HG02938 (cell line): Measurements from ENCODE around the gene DACH2.
"Not testable (repeated sequence)": the region's sequence is repeated elsewhere in the genome, so short reads cannot be mapped to it uniquely, and the experiment has no call there.

Source experiments
- ATAC-seq: cut with Tn5 transposase; IDR thresholded peaks from one replicate; pipeline ENCODE4 v1.9.1; 2021; ENCODE audit warnings: mild to moderate bottlenecking, moderate library complexity; ENCODE audit not compliant: unreplicated experiment

DACH2 gene

DNA sequence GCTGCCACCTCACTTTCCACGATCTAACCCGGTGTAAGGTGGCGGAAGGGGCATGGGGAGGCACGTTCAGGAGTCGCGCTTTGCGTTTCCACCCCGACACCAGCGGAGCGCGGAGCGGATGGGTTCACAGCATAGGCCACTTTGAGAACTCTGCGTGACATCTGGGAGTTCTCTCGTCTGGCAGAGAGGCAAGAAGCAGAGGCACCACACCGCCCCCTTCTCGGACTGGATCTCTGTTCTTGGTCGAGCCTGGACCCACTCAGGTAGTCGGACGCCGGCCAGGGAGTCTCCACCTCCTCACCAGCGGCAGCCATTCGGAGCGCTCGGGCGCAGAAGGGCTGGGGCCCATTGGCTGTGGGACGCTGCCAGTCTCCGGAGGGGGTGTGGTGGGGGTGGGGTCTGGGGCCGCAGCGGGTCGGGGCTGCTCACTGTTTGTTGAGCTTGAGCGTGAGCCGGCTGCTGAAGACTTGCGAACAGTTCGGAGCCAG lies at the start of gene DACH2:
Gene DACH2, plus strand, starts transcription at position 428 of the 488 bp plus-strand sequence.
- ATAC-seq, result peak; percentile 98

DNA sequence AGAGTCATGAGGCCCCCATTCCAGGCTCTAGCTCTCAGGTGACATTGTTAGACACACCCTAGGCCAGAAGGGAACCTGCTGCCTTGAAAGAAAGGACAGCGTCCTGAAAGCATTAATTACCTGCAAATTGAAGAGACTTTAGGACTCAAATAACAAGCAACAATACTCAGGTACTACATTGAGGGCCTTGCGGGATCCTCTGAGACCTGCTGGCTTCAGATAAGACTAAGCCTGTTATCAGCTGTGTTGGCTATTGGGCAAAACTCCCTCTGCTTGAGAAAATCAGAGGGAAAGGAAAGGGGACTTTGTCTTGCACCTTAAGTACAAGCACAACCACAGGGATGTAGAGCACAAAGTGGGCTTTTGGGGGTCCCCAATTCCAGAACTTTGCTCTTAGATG lies 45.9 kb upstream of the DACH2 start:
- ATAC-seq, result no peak

DNA sequence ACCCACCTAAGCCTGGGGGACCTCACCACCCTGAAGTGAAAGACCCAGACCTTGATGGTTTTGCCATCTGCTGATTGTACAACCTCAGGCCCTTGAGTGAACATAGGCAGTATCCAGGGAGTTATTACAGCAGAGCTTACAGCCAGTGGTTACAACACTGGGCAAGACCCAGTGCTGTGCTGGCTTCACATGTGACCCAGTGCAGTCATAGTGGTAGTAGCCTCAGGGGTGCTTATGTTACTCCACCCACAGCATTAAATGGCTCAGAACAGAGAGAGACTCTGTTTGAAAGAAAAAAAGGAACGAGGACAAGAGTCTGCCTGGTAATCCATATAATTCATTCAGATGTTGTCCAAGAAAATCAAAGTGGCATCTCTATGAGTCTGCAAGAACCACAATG lies 45.2 kb upstream of the DACH2 start:
- ATAC-seq, result no peak

DNA sequence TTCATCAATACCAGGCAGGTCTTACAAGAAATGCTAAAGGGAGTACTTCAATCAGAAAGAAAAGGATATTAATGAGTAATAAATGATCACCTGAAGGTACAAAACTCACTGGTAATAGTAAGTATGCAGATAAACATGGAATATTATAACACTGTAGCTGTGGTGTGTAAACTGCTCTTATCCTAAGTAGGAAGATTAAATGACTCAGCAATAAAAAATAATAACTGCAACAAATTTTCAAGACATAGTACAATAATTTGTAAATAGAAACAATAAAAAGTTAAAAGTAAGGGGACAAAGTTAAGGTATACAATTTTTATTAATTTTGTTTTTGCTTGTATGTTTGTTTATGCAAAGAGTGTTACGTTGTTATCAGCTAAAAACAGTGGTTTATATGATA lies 43.7 kb upstream of the DACH2 start:
- ATAC-seq, result no peak

DNA sequence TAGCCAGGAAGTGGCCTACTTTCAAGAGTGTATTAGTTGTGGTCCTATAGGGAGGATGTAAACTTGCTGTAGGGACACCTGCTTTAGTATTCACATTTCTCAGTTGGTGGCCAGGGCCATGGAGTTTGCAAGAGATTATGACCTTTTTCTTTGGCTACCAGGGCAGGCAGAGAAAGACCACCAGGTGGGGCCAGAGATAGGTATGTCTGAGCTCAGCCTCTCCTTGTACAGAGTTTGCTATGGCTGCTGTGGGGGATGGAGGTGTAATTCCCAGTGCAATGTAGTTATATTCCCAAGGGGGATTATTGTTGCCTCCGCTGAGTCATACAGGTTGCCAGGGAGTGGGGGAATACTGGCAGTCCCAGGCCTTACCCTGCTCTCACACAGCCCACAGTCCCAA lies 26.3 kb upstream of the DACH2 start:
- no peak for ATAC-seq

DNA sequence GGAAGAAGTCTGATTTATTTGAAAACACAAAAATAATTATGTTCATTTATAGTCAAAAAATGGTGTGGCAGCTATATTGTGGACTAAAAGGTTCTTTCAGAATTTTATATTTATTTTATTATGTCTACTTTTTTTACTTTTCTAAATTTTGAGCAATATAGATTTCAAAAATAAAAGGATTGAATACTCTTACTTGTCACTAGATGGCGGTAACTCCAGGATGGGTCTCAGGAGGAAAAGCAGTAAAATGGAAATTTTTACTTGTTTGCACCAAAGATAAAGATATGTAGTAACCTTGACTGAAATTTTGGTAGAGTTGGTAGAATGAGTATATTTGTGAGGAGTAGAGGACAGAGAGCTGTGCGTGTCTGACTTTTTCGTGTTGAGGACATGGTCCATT lies 14.5 kb upstream of the DACH2 start:
- ATAC-seq, result no peak

DNA sequence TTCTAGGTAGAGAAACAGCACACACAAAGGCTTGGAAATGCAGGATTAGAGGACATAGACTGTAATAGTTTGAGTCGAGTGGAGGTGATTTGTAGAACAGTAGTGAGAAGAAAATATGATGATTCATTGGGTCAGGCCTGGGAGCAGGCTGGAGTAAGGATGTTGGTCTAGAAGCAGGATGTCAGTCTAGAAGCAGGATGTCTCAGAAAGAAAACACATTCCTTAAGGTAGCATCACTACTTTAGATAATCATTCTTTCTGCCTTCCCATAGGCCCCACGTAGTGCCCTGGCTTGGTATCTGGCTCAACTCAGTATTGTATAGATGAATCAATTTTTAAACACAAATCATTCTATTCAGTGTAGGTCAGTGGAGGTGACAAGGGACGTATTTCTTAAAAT lies 11.2 kb upstream of the DACH2 start:
- ATAC-seq, result no peak

DNA sequence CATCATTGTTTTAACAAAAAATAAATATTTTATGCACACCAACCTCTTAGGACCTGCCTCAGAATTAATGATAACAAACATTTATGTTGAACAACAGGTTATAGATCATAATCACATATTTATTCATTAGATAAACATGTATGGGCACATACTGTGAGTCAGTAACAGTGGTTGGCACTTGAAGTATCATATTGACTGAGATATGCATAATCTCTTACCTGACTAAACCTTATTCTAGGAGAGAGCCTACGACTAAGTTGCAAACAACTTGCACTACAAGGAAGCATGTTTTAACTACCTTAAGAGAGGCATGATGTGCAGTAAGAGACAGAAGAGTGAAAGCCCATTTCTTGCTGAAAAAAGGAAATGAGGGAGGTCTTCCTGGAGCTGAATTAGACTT lies 6.5 kb upstream of the DACH2 start:
- ATAC-seq, result no peak

DNA sequence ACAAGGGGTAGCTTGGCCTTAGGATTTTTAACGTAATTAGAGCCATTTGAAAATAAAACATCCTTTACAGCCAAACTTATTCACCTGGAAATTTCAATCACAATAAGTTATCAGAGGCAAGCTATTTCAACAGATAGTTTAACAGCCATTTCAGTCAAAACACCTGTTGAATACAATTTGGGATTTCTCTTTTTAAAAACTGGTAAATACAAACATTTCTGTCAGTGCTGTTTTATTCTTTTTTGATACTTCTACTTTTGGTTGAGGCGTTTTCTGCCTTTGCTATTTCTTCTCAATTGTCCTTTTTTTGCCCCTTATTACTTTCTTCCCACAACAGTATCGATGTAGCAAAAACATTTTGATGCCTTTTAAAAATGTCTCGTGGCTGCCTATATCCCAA lies 2.1 kb upstream of the DACH2 start:
- no peak for ATAC-seq

DNA sequence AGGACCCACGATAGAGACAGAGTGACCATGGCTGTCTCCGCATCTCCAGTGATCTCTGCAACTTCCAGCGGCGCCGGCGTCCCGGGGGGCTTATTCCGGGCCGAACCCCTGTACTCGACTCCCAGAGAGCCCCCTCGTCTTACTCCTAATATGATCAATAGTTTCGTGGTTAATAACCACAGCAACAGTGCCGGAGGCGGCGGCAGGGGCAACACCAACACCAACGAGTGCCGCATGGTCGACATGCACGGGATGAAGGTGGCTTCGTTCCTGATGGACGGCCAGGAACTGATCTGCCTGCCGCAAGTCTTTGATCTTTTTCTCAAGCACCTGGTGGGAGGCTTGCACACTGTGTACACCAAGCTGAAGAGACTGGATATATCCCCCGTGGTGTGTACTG lies 343 bp downstream of the DACH2 start:
- peak; percentile 2 for ATAC-seq

DNA sequence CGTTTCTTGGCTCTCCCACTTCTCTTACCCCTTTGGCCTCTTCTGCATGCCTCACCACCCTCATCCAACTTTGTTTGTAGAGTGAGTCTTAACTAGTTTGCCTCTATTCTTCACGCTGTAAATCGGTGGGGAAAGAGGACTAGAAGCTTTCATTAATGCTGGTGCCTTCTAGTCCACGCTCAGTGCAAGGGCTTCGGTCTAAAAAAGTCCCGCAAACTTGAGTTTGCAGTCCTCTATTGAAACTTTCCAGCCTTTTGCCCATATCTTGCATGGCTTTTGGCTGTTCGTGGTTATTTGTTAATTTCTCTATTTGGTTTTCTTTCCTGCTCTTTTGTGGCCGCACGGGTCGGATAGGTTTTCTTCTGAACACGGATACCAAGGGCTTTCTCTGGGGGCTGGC lies 868 bp downstream of the DACH2 start:
- no peak for ATAC-seq

DNA sequence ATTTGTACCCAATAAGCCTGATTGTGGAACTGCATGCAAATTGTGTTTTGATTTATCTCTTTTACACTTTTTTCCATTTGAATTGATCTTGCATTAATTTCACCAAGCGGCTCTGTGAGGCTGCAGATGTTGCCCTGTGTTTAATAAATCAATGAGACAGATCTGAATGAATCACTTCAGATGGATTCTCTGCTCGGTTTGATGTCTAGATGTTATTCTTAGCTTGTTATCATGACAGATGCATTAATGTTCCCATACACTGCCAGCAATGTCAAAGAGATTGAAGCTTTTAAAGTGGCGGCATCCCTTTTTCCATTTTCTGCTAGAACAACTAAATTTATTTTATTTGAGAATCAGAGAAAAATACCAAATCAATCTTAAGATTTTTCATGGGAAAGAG lies 6.3 kb downstream of the DACH2 start:
- ATAC-seq, result no peak

DNA sequence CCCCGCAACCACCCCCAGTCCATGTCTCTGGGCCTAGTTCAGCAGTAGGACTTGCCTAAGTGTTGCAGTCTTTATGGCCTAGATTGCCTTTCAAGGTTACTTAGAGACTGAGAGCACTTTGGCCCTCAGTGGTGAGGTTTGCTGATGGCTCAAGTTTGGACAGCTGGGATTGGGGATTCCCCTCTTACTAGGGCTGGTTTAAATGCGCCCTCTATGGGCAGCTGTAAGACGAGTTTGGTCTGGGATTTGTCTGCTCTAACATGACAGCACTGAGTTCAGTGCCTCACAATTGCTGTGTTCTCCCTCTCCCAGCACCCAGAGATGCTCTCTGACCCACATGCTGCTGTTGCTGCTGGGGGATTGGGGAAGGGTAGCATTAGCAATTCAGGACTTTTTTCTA lies 23.1 kb downstream of the DACH2 start:
- ATAC-seq, result no peak

DNA sequence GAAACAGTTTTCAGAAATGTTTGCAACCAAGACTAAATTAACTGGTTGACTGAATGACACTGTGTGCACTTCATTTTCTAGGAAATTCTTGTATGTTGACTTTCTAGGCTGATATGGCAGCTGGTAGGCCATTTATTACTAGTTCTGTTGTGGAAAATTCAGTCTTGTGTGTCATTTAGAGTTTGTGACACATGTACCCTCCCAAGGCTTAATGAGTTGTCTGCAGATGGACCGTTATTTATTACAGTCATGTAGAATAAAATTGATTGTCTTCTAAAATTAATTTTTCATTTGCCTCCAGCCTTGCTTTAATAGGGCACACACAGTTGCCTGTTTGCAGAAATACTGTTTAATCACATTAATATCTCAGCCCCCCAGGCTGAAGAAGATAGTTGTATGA lies 30.7 kb downstream of the DACH2 start:
- ATAC-seq, result no peak

DNA sequence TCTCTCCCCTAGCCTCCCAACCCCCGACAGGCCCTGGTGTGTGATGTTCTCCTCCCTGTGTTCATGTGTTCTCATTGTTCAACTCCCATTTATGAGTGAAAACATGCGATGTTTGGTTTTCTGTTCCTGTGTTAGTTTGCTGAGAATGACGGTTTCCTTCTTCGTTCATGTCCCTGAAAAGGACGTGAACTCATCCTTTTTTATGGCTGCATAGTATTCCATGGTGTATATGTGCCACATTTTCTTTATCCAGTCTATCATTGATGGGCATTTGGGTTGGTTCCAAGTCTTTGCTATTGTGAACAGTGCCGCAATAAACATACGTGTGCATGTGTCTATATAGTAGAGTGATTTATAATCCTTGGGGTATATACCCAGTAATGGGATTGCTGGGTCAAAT lies 33.1 kb downstream of the DACH2 start:
- ATAC-seq, result not testable (repeated sequence)

DNA sequence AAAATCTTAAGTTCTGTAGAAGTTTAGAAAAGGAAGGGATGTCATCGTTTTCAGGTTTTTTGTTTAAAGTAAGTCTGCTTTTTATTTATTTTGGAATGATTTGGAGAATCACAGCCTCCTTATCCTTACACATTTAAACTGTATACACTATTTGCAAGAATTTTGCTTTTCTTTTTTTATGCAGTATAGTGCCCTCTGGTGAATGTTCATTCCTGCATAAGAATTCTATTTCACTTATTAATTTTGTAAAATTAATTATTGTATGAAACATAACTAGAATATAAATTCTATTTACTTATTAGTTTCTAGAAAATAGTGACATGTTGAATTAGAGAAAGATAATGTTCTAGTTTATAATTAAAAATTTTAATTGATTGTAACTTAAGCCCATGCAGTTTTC lies 44.6 kb downstream of the DACH2 start:
- ATAC-seq, result no peak

DNA sequence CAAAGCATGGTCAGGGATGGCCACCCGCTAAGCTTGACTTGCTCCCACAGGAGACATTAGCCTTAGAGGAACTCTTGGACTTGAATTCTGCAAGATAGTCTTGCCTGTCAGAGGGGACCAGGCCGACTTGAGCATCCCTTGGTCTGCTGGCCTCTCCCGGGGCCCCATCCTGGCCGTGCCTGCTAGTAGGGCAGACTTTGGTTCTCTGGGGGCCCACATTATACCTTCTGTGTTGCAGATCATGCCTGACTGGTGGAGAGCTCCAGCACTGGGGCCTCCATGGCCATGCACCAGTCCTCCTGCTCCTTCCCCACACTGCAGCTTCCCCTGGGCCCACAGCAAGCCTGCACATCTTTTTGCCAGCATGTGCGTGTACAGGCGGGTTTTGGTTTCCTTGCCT lies 46.5 kb downstream of the DACH2 start:
- ATAC-seq, result no peak

DNA sequence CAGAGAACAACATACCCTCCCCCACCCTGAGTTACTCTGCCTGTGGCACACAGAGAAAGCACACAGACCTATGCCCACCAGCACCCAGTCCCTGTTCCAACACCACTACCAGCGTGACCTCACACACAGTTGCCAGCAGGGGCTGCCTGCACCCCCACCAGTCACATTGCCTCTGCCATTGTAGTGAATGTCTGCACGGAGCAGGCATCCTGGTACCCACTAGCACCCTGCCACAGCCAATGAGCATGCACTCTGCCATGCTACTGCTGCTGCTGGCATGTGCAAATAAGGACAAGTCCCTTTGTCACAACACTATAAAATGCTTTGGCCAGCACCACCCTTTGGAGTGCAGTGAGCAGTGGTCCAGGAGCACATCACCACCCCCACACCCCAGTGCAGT lies 47.1 kb downstream of the DACH2 start:
- no peak for ATAC-seq

DNA sequence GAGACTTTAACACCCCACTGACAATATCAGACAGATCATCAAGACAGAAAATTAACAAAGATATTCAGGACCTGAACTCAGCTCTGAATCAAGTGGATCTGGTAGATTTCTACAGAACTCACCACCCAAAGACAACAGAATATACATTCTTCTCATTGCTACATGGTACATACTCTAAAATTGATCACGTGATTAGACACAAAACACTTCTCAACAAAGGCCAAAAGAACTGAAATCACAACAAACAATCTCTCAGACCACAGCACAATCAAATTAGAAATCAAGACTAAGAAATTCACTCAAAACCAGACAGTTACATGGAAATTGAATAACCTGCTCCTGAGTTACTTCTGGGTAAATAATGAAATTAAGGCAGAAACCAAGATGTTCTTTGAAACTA lies 49.6 kb downstream of the DACH2 start:
- ATAC-seq, result no peak

DNA sequence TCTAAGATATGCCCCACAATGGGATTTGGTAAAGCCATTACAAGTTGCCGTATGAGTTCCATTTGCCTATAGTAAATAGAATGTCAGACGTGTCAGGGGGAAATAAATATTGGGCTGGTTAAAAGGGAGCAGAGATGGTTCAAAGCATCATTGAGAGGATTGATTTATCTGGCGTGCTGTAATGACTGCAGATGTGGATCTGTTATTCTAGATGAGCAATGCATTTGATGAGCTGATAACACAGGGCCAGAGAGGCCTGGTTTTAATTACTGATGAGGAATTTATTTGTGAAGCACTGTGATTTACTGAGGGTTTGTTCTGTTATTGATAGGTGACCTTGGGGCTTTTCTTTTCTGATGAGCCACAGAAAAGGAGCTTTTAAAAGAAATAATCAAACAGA lies 62.5 kb downstream of the DACH2 start:
- ATAC-seq, result no peak

DNA sequence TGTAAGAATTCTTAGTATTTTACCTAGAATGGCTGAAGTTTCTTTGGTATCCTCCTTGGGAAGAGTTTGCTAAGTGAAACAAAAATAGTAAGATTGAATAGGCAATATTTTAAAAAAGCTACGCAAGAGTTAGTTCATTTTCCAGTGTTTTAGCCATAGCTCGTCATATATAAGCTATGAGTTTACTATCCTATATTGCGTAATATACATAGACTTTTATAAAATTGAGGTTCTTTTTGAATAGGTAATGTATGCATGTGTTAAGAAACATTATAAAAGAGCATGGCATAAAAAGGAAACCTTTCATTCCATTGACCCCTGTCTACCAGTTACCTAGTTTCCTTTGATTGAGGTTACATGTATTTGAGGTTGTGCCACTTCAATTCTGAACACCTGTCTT lies 67.0 kb downstream of the DACH2 start:
- no peak for ATAC-seq

DNA sequence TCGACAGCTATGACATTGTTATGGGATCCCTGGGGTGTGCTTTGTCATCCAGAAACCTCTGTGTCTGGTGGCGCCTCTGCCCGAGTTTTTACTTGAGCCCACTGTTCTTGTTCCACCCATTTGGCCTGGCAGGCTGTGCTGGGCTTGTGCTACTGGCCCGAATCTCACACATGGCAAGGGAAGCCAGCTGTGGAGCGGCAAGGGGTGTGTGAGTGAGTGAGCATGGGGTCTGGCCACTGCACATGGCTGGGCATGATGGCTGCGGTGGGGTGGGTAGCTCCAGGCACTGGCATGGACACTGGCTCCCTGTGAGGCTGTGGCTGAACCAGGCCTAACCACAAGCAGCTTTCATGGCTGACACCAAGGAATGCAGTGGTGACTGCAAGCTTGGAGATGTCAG lies 89.2 kb downstream of the DACH2 start:
- ATAC-seq, result no peak

DNA sequence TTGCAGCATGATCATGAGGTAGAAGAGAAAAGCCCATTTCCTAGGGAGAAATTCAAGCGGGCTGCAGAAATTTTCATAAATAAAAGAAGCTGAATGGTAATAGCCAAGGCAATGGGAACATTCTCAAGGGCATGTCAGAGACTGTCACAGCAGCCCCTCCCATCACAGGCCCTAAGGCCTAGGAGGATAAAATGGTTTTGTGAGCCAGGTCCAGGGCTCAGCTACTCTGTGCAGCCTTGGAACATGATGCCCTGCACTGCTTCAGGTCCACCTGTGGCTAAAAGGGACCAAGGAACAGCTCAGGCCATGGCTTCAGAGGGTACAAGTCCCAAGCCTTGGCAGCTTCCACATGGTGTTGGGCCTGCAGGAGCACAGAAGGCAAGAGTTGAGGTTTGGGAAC lies 93.3 kb downstream of the DACH2 start:
- no peak for ATAC-seq

DNA sequence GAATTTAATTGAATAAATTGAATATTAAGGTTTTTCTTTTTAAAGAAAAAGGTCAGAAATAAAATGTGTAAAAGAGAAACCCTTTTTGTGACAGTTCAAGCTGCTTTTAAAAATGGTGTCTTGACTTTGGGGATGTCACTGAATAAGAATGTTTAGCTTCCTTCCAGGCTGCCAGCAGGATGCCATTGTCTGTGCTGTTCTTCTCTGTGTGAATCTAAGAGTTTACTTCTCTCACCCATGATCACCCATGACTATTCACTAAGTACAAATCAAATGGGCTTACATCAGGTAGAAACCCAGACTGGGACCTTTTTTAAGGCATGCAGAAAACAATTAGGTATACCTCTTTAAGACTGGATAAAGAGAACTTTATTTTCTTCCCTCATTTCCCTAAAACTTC lies 115.3 kb downstream of the DACH2 start:
- no peak for ATAC-seq
